Epithelial cell of proximal tubule (primary cell): ENCODE results near the gene RPTOR. TPM values are rescaled to one million over a fixed set of nuclear protein-coding genes. Genes with fewer than 3 reads are reported as not detected.

Source experiments
- DNase-seq: peaks from one replicate; pipeline ENCODE4 v3.0.0-alpha.2; 2011; ENCODE audit warnings: low read depth
- H3K4me3 ChIP-seq: 2 replicates; pipeline ENCODE4 v1.5.1; 2011; ENCODE audit warnings: low read depth, mild to moderate bottlenecking, low read length
- CTCF ChIP-seq: conservative IDR thresholded peaks from 2 replicates; pipeline ENCODE4 v1.5.1; 2012; ENCODE audit warnings: low read depth, mild to moderate bottlenecking, low read length
- total RNA-seq: library from RNA; depleted of rRNA; stranded (reverse); fragments of >200 nt; gene quantifications from 2 replicates; pipeline ENCODE4 v1.2.3, GENCODE V29; 2015

RPTOR gene
- total RNA-seq, 1 donor from 2014 or later: 24.4 TPM

- H3K4me3 ChIP-seq: no peak overlapping the region
- no peak for DNase-seq
- no peak for TF ChIP-seq CTCF
These were observed 108.2 kb downstream of the RPTOR start for GRCh38 chr17:80652756-80653330.

- TF ChIP-seq CTCF: no peak
- H3K4me3 ChIP-seq: no peak overlapping the region
- DNase-seq: no peak
These were observed 109.2 kb downstream of the RPTOR start for GRCh38 chr17:80653856-80654255.

- no peak overlapping the region for H3K4me3 ChIP-seq
- TF ChIP-seq CTCF: no peak
- no peak for DNase-seq
These were observed 111.0 kb downstream of the RPTOR start for GRCh38 chr17:80655608-80656007.

GRCh38 chr17:80656590-80656989, 112.0 kb downstream of the RPTOR start:
- TF ChIP-seq CTCF: no peak
- no peak overlapping the region for H3K4me3 ChIP-seq
- no peak for DNase-seq

- no peak for DNase-seq
- H3K4me3 ChIP-seq: no peak overlapping the region
- TF ChIP-seq CTCF: no peak
These were observed 112.9 kb downstream of the RPTOR start for GRCh38 chr17:80657561-80657960.

- no peak for DNase-seq
- H3K4me3 ChIP-seq: no peak overlapping the region
- no peak for TF ChIP-seq CTCF
These were observed 114.2 kb downstream of the RPTOR start for GRCh38 chr17:80658821-80659220.

- TF ChIP-seq CTCF: no peak
- no peak for DNase-seq
- H3K4me3 ChIP-seq: no peak overlapping the region
These were observed 115.0 kb downstream of the RPTOR start for GRCh38 chr17:80659651-80660050.
